K562 (cell line): ENCODE measurements around the gene IPCEF1. TPM values are rescaled to one million over a fixed set of nuclear protein-coding genes. Genes with fewer than 3 reads are reported as not detected.

Source experiments
- ATAC-seq: fragments of 200-7000 bp; cut with Tn5 transposase; 3 replicates; pipeline ENCODE4 v1.9.1; 2020; ENCODE audit warnings: moderate library complexity
- BruUV-seq: library from RNA; stranded (reverse); fragments of 400-500 nt; replicated peaks from 2 replicates; lab custom pipeline; 2021; lab: Mats Ljungman, UMichigan
- CTCF ChIA-PET: fragments of 300-600 bp; formaldehyde crosslinking; extraction: SDS; loops from one replicate; lab custom pipeline; 2021; ENCODE audit warnings: low intra/inter-chr PET ratio; lab: Yijun Ruan, JAX
- POLR2A ChIA-PET: fragments of 300-600, 350-650 bp; sonication (Branson Sonifier 250); formaldehyde crosslinking; extraction: SDS; loops from one replicate; lab custom pipeline; 2021; ENCODE audit warnings: antibody characterized with exemption, inconsistent platforms; lab: Yijun Ruan, JAX
- DNase-seq, 4 experiments: peaks; one replicate each; pipeline versions ENCODE4 v3.0.0 to v3.0.0-alpha.2; 2011 to 2018; ENCODE audit warnings: low spot score in 3 of 4, mixed read lengths in 3 of 4; ENCODE audit errors: extremely low read depth in 1 of 4
- FAIRE-seq: peaks from 2 replicates; lab custom pipeline; 2011; peaks lifted over from hg19 to GRCh38; lab: Jason Lieb, UNC
- H2AFZ ChIP-seq: 2 replicates; pipeline ENCODE4 v1.6.0; 2011; ENCODE audit warnings: low read depth, low read length, control low read depth, inconsistent platforms
- H3K27ac ChIP-seq: fragments of 200-600 bp; 3 replicates; pipeline ENCODE4 v1.8.0; 2011; ENCODE audit warnings: low read depth, mild to moderate bottlenecking, control low read depth, inconsistent platforms, low read length, moderate library complexity, mixed read lengths; ENCODE audit errors: extremely low read depth
- H3K27me3 ChIP-seq, 2 experiments: fragments of 300-600 bp in 1 of 2; 2 replicates in 1 of 2; 3 replicates in 1 of 2; pipeline versions ENCODE4 v1.6.0 to v1.8.0; 2011; ENCODE audit warnings: inconsistent platforms in 2 of 2, low read length in 2 of 2, mild to moderate bottlenecking in 1 of 2, mixed read lengths in 1 of 2, moderate library complexity in 1 of 2; ENCODE audit not compliant: control insufficient read depth in 2 of 2, insufficient read depth in 2 of 2
- H3K36me3 ChIP-seq: fragments of 300-600 bp; 3 replicates; pipeline ENCODE4 v1.8.0; 2011; ENCODE audit warnings: mild to moderate bottlenecking, low read length, inconsistent platforms; ENCODE audit not compliant: control insufficient read depth, insufficient read depth
- H3K4me1 ChIP-seq, 2 experiments: fragments of 200-600 bp in 1 of 2; replicated peaks in 1 of 2; 2 replicates in 1 of 2; 3 replicates in 1 of 2; pipeline versions ENCODE4 v1.5.1 to v1.8.0; 2011; ENCODE audit warnings: inconsistent platforms in 2 of 2, low read length in 2 of 2, mild to moderate bottlenecking in 1 of 2, mixed read lengths in 1 of 2, moderate library complexity in 1 of 2; ENCODE audit not compliant: control insufficient read depth in 2 of 2, insufficient read depth in 2 of 2
- H3K4me2 ChIP-seq: 2 replicates; pipeline ENCODE4 v1.6.1; 2011; ENCODE audit warnings: low read length, control low read depth, inconsistent platforms, mixed read lengths; ENCODE audit not compliant: insufficient read depth
- H3K4me3 ChIP-seq: fragments of 200-600 bp; sonication (generic), shearing (Covaris generic); 2 replicates; pipeline ENCODE4 v1.5.1; 2016; ENCODE audit warnings: control low read depth, inconsistent platforms
- H3K79me2 ChIP-seq: fragments of 200-600 bp; 3 replicates; pipeline ENCODE4 v1.8.0; 2011; ENCODE audit warnings: low read length, inconsistent platforms; ENCODE audit not compliant: control insufficient read depth, insufficient read depth
- H3K9ac ChIP-seq, 2 experiments: 2 replicates each; pipeline versions ENCODE4 v1.6.0 to v1.6.1; 2011; ENCODE audit warnings: low read depth in 2 of 2, low read length in 2 of 2, control low read depth in 1 of 2, inconsistent platforms in 1 of 2, mild to moderate bottlenecking in 1 of 2, mixed read lengths in 1 of 2; ENCODE audit not compliant: insufficient read depth in 1 of 2
- H3K9me1 ChIP-seq: one replicate; pipeline ENCODE4 v1.6.0; 2011; ENCODE audit warnings: inconsistent platforms, mild to moderate bottlenecking, low read length, moderate library complexity; ENCODE audit not compliant: control insufficient read depth, insufficient read depth
- H3K9me3 ChIP-seq: replicated peaks from 2 replicates; pipeline ENCODE4 v1.5.1; 2011; ENCODE audit warnings: low read depth, low read length, inconsistent platforms; ENCODE audit not compliant: control insufficient read depth, insufficient read depth
- H4K20me1 ChIP-seq: replicated peaks from 2 replicates; pipeline ENCODE4 v1.6.1; 2011; ENCODE audit warnings: low read length, inconsistent platforms, mixed read lengths; ENCODE audit not compliant: control insufficient read depth, insufficient read depth
- CEBPB ChIP-seq: fragments of 450-650 bp; IDR thresholded peaks from 2 replicates; pipeline ENCODE4 v1.6.1; 2016; ENCODE audit warnings: missing genetic modification characterization, missing compliant biosample characterization
- ZNF398 ChIP-seq: fragments of 250-450 bp; sonication (Bioruptor Pico); IDR thresholded peaks from 2 replicates; pipeline ENCODE4 v1.8.0; 2021; ENCODE audit warnings: moderate library complexity, mild to moderate bottlenecking, inconsistent platforms
- WGBS: fragments of 100-300 bp; shearing (Covaris generic); methylation state at CpG from one replicate; pipeline ENCODE4 v1.1.6; 2016; ENCODE audit warnings: low coverage, mixed read lengths; ENCODE audit not compliant: insufficient coverage; ENCODE audit errors: missing lambda C conversion rate; 5-methylcytosine and 5-hydroxymethylcytosine counted together
- in situ Hi-C: fragments of 300-500 bp; cut with MboI; formaldehyde crosslinking; loops from 4 replicates; pipeline ENCODE4 v1.15.0; 2018; ENCODE audit warnings: inconsistent platforms, mixed read lengths
- intact Hi-C: fragments of 100-400 bp; cut with micrococcal nuclease; formaldehyde crosslinking; loops from 2 replicates; pipeline ENCODE4 v1.14.2; 2022
- polyA plus RNA-seq, 8 experiments: library from polyadenylated mRNA; depleted of rRNA in 4 of 8; stranded (reverse) in 5 of 8; unstranded in 3 of 8; fragments of >200 nt; fragmentation: Nextera tagmentation in 2 of 8; fragmentation: Illumina TruSeq in 1 of 8; extraction: Ambion mirVana in 2 of 8; extraction: Trizol in 1 of 8; gene quantifications; 2 replicates each; pipeline versions ENCODE4 v1.2.1 to v1.2.3, GENCODE V29; 2011 to 2014; ENCODE audit warnings: inconsistent platforms in 1 of 8, missing spikeins in 1 of 8
- total RNA-seq, 7 experiments: library from RNA; depleted of rRNA in 6 of 7; stranded (reverse); fragments of >200 nt in 6 of 7; fragmentation: Illumina TruSeq in 2 of 7; extraction: Trizol in 2 of 7; gene quantifications; 2 replicates each; pipeline versions ENCODE4 v1.2.1 to v1.2.3, GENCODE V29; 2011 to 2021; ENCODE audit warnings: low replicate concordance in 1 of 7

IPCEF1 gene
- total and polyA plus RNA-seq, 9 of the 15 experiments (the other 6 are each of a cell fraction or from before 2014, with no cell fraction given), result 0.14 to 0.18 TPM; not detected in 7

- CTCF ChIA-PET, result no interaction called here
- H3K79me2 ChIP-seq, result no peaks in the 10 kb centered on the region
- no peak overlapping the region for H2AFZ ChIP-seq
- POLR2A ChIA-PET, result no interaction called here
- H3K4me2 ChIP-seq, result no peak overlapping the region
- H4K20me1 ChIP-seq, result no peaks in the 10 kb centered on the region
- H3K4me1 ChIP-seq, result no peaks in the 10 kb centered on the region
- ATAC-seq (0 out of 3 replicates have a peak, but pooled peaks have one; percentile 16), DNase-seq (no peak), FAIRE-seq (no peak)
- no peak overlapping the region for H3K27ac ChIP-seq
- H3K27me3 ChIP-seq, result peaks cover 39 to 44% of the 10 kb centered on the region in 2 experiments
- no peak overlapping the region for H3K9ac ChIP-seq
- TF ChIP-seq CEBPB, result 0 out of 2 replicates have a peak, but pooled peaks have one; percentile 32
- TF ChIP-seq ZNF398 (CRISPR knock-in tag), result no peak
- H3K9me3 ChIP-seq, result no peaks in the 10 kb centered on the region
- in situ Hi-C loops, result no loop called here
- no peak overlapping the region for H3K4me3 ChIP-seq
- no peaks in the 10 kb centered on the region for H3K36me3 ChIP-seq
- no TSS peak for BruUV-seq
- 0% methylated on average over 9 of the region's 9 CpGs for WGBS
- no peaks in the 10 kb centered on the region for H3K9me1 ChIP-seq
- intact Hi-C loops, result no loop called here
Measured at GRCh38 chr6:154367839-154368695, 11.5 kb upstream of the IPCEF1 start.
